GM12878 (cell line): ENCODE data around the gene YPEL4. TPM values are rescaled to one million over a fixed set of nuclear protein-coding genes. Genes with fewer than 3 reads are reported as not detected.

Experiments
- ATAC-seq: fragments of 200-7000 bp; cut with Tn5 transposase; 3 replicates; pipeline ENCODE4 v1.9.1; 2020; ENCODE audit warnings: mild to moderate bottlenecking, moderate library complexity
- BruUV-seq: library from RNA; stranded (reverse); fragments of 400-500 nt; replicated peaks from 2 replicates; lab custom pipeline; 2021; lab: Mats Ljungman, UMichigan
- CTCF ChIA-PET: fragments of 300-600 bp; sonication (Branson Sonifier 250); formaldehyde crosslinking; extraction: SDS; loops from one replicate; lab custom pipeline; 2021; ENCODE audit warnings: inconsistent platforms; lab: Yijun Ruan, JAX
- POLR2A ChIA-PET: fragments of 350-600 bp; formaldehyde crosslinking; extraction: SDS; loops from one replicate; lab custom pipeline; 2021; ENCODE audit warnings: inconsistent platforms; lab: Charles Lee
- RAD21 ChIA-PET: fragments of 300-600 bp; sonication (Branson Sonifier 250); formaldehyde crosslinking; loops from one replicate; lab custom pipeline; 2023; ENCODE audit warnings: antibody characterized with exemption; ENCODE audit not compliant: unreplicated experiment; lab: Charles Lee
- SMC1A ChIA-PET: fragments of 300-600 bp; sonication (Branson Sonifier 250); formaldehyde crosslinking; loops from one replicate; lab custom pipeline; 2023; ENCODE audit not compliant: unreplicated experiment, uncharacterized antibody; lab: Charles Lee
- DNase-seq: peaks from one replicate; pipeline ENCODE4 v3.0.0-alpha.2; 2011; ENCODE audit warnings: low read depth, low spot score
- FAIRE-seq: peaks from 3 replicates; lab custom pipeline; 2011; peaks lifted over from hg19 to GRCh38; lab: Jason Lieb, UNC
- H2AFZ ChIP-seq: 2 replicates; pipeline ENCODE4 v1.6.0; 2011; ENCODE audit warnings: low read depth, low read length, control low read depth; ENCODE audit not compliant: control insufficient read depth
- H3K27ac ChIP-seq: 2 replicates; pipeline ENCODE4 v1.5.1; 2011; ENCODE audit warnings: control low read depth; ENCODE audit not compliant: control insufficient read depth, insufficient read depth
- H3K27me3 ChIP-seq, 2 experiments: replicated peaks in 1 of 2; 2 replicates each; pipeline versions ENCODE4 v1.6.0 to v1.6.1; 2011; ENCODE audit warnings: low read length in 1 of 2; ENCODE audit not compliant: control insufficient read depth in 2 of 2, insufficient read depth in 2 of 2
- H3K36me3 ChIP-seq, 2 experiments: 2 replicates each; pipeline ENCODE4 v1.5.1; 2011; ENCODE audit warnings: low read length in 1 of 2; ENCODE audit not compliant: control insufficient read depth in 2 of 2, insufficient read depth in 2 of 2
- H3K4me1 ChIP-seq: 2 replicates; pipeline ENCODE4 v1.6.1; 2011; ENCODE audit warnings: mild to moderate bottlenecking, low read length, moderate library complexity, mixed read lengths; ENCODE audit not compliant: control insufficient read depth, insufficient read depth
- H3K4me2 ChIP-seq: 2 replicates; pipeline ENCODE4 v1.6.0; 2011; ENCODE audit warnings: control low read depth; ENCODE audit not compliant: control insufficient read depth, insufficient read depth
- H3K4me3 ChIP-seq: fragments of 200-600 bp; sonication (generic); 2 replicates; pipeline ENCODE4 v1.5.1; 2016
- H3K79me2 ChIP-seq: 2 replicates; pipeline ENCODE4 v1.6.0; 2011; ENCODE audit warnings: low read length; ENCODE audit not compliant: control insufficient read depth, insufficient read depth
- H3K9ac ChIP-seq: 2 replicates; pipeline ENCODE4 v1.8.0; 2011; ENCODE audit warnings: low read length, control low read depth, mixed read lengths; ENCODE audit not compliant: control insufficient read depth, insufficient read depth
- H3K9me3 ChIP-seq: replicated peaks from 3 replicates; pipeline ENCODE4 v1.5.1; 2011; ENCODE audit warnings: mild to moderate bottlenecking, low read length; ENCODE audit not compliant: control insufficient read depth, insufficient read depth
- H4K20me1 ChIP-seq: 2 replicates; pipeline ENCODE4 v1.6.0; 2011; ENCODE audit not compliant: control insufficient read depth, insufficient read depth
- ATF7 ChIP-seq: fragments of 450-650 bp; IDR thresholded peaks from 2 replicates; pipeline ENCODE4 v1.6.1; 2016; ENCODE audit warnings: low read depth, mild to moderate bottlenecking
- CBX5 ChIP-seq: sonication (generic); IDR thresholded peaks from 2 replicates; pipeline ENCODE4 v1.6.1; 2016; ENCODE audit warnings: low read depth, moderate library complexity, mild to moderate bottlenecking, inconsistent platforms
- CHD1 ChIP-seq: IDR thresholded peaks from 2 replicates; pipeline ENCODE4 v1.6.1; 2012; ENCODE audit warnings: low read depth, low read length, improper control_type of control experiment
- CHD2 ChIP-seq: IDR thresholded peaks from 2 replicates; pipeline ENCODE4 v1.6.1; 2011; ENCODE audit warnings: low read depth, low read length, improper control_type of control experiment, borderline replicate concordance
- CREB1 ChIP-seq: IDR thresholded peaks from 2 replicates; pipeline ENCODE4 v1.6.1; 2012; ENCODE audit warnings: low read depth, mild to moderate bottlenecking, inconsistent platforms
- JUNB ChIP-seq: IDR thresholded peaks from 2 replicates; pipeline ENCODE4 v1.6.1; 2016; ENCODE audit warnings: antibody characterized with exemption, mild to moderate bottlenecking
- RAD21 ChIP-seq: IDR thresholded peaks from 2 replicates; pipeline ENCODE4 v1.6.1; 2011; ENCODE audit warnings: mild to moderate bottlenecking, low read depth, low read length, moderate library complexity; ENCODE audit not compliant: insufficient read depth
- SIX5 ChIP-seq: IDR thresholded peaks from 2 replicates; pipeline ENCODE4 v1.6.1; 2011; ENCODE audit warnings: mild to moderate bottlenecking, low read depth, low read length, moderate library complexity; ENCODE audit not compliant: severe bottlenecking
- STAT3 ChIP-seq: IDR thresholded peaks from 2 replicates; pipeline ENCODE4 v1.6.1; 2011; ENCODE audit warnings: low read depth, low read length, improper control_type of control experiment
- TCF3 ChIP-seq: IDR thresholded peaks from 2 replicates; pipeline ENCODE4 v1.6.1; 2012; ENCODE audit warnings: low read depth, mild to moderate bottlenecking, low read length, borderline replicate concordance; ENCODE audit not compliant: insufficient read depth
- ZNF207 ChIP-seq: fragments of 450-650 bp; IDR thresholded peaks from 2 replicates; pipeline ENCODE4 v1.6.1; 2014; ENCODE audit warnings: antibody characterized with exemption, mild to moderate bottlenecking, borderline replicate concordance
- ZNF274 ChIP-seq: IDR thresholded peaks from one replicate; pipeline ENCODE4 v1.8.0; 2011; ENCODE audit not compliant: insufficient read length, insufficient read depth
- WGBS: methylation state at CpG from one replicate; pipeline ENCODE4 v1.1.6; 2016; ENCODE audit warnings: low lambda C conversion rate; ENCODE audit not compliant: insufficient replicate concordance, insufficient coverage; ENCODE audit errors: missing lambda C conversion rate; 5-methylcytosine and 5-hydroxymethylcytosine counted together
- in situ Hi-C: fragments of 300-500 bp; cut with MboI; formaldehyde crosslinking; loops from 9 replicates; pipeline ENCODE4 v1.14.3; 2018; ENCODE audit warnings: mixed read lengths
- intact Hi-C: fragments of 100-400 bp; cut with micrococcal nuclease; formaldehyde crosslinking; loops from one replicate; pipeline ENCODE4 v1.14.2; 2022; ENCODE audit not compliant: unreplicated experiment
- polyA plus RNA-seq, 11 experiments: library from polyadenylated mRNA; depleted of rRNA in 4 of 11; unstranded in 6 of 11; stranded (reverse) in 5 of 11; fragments of >200 nt; fragmentation: Nextera tagmentation in 4 of 11; fragmentation: Illumina TruSeq in 1 of 11; extraction: Ambion mirVana in 4 of 11; extraction: Trizol in 1 of 11; gene quantifications; 1 replicate in 1 of 11; 2 replicates in 10 of 11; pipeline versions ENCODE4 v1.2.1 to v1.2.3, GENCODE V29; 2011 to 2016; ENCODE audit warnings: inconsistent platforms in 2 of 11, missing spikeins in 2 of 11, low read depth in 1 of 11
- total RNA-seq, 4 experiments: library from RNA; depleted of rRNA in 3 of 4; stranded (reverse); fragments of >200 nt in 3 of 4; fragmentation: Illumina TruSeq in 1 of 4; extraction: Trizol in 1 of 4; gene quantifications; 2 replicates each; pipeline versions ENCODE4 v1.2.1 to v1.2.3, GENCODE V29; 2013 to 2021
- TF ChIP-seq, protein P1 (sequence below): fragments of 150-350 bp; IDR thresholded peaks from 2 replicates; pipeline ENCODE4 v1.6.1; 2016; ENCODE audit warnings: low read depth, low read length
- TF ChIP-seq, protein P2 (sequence below): fragments of 450-650 bp; formaldehyde crosslinking; IDR thresholded peaks from 2 replicates; pipeline ENCODE4 v1.5.0; 2022; ENCODE audit warnings: mild to moderate bottlenecking, missing genetic modification characterization
- TF ChIP-seq, protein P3 (sequence below): fragments of 450-650 bp; IDR thresholded peaks from 2 replicates; pipeline ENCODE4 v1.6.1; 2017; ENCODE audit warnings: mild to moderate bottlenecking

YPEL4 gene
- total and polyA plus RNA-seq, 10 of the 15 experiments (the other 5 are each of a cell fraction or from before 2014, with no cell fraction given), result 0.07 to 0.50 (median 0.13) TPM; not detected in 5

DNA sequence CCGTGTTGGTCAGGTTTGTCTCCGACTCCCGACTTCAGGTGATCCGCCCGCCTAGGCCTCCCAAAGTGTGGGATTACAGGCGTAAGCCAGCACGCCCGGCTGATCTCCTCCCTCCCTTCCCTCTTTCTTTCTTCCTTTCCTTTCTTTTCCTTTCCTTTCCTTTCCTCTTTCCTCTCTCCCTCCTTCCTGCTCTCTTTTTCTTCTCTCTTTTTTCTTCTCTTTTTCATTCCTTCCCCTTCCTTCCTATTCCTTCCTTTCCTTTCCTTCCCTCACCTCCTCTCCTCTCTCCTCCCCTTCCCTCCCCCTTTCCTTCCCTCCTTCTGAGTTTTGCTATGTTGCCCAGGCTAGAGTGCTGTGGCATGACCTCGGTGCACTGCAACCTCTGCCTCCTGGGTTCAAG, 14.3 kb upstream of the YPEL4 start:
- Histone ChIP-seq H2AFZ (no peak overlapping the region), H3K27ac (no peak overlapping the region), H4K20me1 (no peaks in the 10 kb centered on the region), H3K79me2 (peaks cover 17% of the 10 kb centered on the region), H3K4me3 (no peak overlapping the region), H3K9ac (no peak overlapping the region), H3K9me3 (no peaks in the 10 kb centered on the region), H3K27me3 (no peaks in the 10 kb centered on the region), H3K4me1 (0 out of 2 replicates have a peak, but pooled peaks cover 2% of the 10 kb centered on the region), H3K4me2 (no peak overlapping the region), H3K36me3 (peaks cover 9 to 10% of the 10 kb centered on the region in 2 experiments; a peak in 3 of 4 replicates)
- ChIA-PET RAD21 (interaction anchor here (0.7 kb wide), 1 partner anchor 852 kb away, joined by 3 read pairs; no protein-coding TSS in a partner anchor), CTCF (no interaction called here), SMC1A (interaction anchor here (1.1 kb wide), 1 partner anchor 95 kb away, joined by 3 read pairs; no protein-coding TSS in a partner anchor), POLR2A (no interaction called here)
- no TSS peak for BruUV-seq
- intact Hi-C loops, result loop anchor here (5.0 kb wide), 1 partner anchor 623 kb away; no protein-coding TSS in a partner anchor
- in situ Hi-C loops, result loop anchor here (5.0 to 10.0 kb wide), 2 partner anchors 138 to 861 kb away; no protein-coding TSS in a partner anchor
- no peak for ATAC-seq
- 82% methylated on average over 9 of the region's 9 CpGs for WGBS
- no peak for FAIRE-seq
- no peak for DNase-seq
- TF ChIP-seq CHD2, result no peak
- TF ChIP-seq SIX5, result no peak
- no peak for TF ChIP-seq STAT3
- no peak for TF ChIP-seq CBX5
- TF ChIP-seq CREB1, result no peak
- TF ChIP-seq CHD1, result no peak
- TF ChIP-seq, protein P1, sequence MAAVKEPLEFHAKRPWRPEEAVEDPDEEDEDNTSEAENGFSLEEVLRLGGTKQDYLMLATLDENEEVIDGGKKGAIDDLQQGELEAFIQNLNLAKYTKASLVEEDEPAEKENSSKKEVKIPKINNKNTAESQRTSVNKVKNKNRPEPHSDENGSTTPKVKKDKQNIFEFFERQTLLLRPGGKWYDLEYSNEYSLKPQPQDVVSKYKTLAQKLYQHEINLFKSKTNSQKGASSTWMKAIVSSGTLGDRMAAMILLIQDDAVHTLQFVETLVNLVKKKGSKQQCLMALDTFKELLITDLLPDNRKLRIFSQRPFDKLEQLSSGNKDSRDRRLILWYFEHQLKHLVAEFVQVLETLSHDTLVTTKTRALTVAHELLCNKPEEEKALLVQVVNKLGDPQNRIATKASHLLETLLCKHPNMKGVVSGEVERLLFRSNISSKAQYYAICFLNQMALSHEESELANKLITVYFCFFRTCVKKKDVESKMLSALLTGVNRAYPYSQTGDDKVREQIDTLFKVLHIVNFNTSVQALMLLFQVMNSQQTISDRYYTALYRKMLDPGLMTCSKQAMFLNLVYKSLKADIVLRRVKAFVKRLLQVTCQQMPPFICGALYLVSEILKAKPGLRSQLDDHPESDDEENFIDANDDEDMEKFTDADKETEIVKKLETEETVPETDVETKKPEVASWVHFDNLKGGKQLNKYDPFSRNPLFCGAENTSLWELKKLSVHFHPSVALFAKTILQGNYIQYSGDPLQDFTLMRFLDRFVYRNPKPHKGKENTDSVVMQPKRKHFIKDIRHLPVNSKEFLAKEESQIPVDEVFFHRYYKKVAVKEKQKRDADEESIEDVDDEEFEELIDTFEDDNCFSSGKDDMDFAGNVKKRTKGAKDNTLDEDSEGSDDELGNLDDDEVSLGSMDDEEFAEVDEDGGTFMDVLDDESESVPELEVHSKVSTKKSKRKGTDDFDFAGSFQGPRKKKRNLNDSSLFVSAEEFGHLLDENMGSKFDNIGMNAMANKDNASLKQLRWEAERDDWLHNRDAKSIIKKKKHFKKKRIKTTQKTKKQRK, result no peak
- no peak for TF ChIP-seq ZNF274
- TF ChIP-seq, protein P2, sequence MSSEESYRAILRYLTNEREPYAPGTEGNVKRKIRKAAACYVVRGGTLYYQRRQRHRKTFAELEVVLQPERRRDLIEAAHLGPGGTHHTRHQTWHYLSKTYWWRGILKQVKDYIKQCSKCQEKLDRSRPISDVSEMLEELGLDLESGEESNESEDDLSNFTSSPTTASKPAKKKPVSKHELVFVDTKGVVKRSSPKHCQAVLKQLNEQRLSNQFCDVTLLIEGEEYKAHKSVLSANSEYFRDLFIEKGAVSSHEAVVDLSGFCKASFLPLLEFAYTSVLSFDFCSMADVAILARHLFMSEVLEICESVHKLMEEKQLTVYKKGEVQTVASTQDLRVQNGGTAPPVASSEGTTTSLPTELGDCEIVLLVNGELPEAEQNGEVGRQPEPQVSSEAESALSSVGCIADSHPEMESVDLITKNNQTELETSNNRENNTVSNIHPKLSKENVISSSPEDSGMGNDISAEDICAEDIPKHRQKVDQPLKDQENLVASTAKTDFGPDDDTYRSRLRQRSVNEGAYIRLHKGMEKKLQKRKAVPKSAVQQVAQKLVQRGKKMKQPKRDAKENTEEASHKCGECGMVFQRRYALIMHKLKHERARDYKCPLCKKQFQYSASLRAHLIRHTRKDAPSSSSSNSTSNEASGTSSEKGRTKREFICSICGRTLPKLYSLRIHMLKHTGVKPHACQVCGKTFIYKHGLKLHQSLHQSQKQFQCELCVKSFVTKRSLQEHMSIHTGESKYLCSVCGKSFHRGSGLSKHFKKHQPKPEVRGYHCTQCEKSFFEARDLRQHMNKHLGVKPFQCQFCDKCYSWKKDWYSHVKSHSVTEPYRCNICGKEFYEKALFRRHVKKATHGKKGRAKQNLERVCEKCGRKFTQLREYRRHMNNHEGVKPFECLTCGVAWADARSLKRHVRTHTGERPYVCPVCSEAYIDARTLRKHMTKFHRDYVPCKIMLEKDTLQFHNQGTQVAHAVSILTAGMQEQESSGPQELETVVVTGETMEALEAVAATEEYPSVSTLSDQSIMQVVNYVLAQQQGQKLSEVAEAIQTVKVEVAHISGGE (CRISPR knock-in tag), result no peak
- TF ChIP-seq, protein P3, sequence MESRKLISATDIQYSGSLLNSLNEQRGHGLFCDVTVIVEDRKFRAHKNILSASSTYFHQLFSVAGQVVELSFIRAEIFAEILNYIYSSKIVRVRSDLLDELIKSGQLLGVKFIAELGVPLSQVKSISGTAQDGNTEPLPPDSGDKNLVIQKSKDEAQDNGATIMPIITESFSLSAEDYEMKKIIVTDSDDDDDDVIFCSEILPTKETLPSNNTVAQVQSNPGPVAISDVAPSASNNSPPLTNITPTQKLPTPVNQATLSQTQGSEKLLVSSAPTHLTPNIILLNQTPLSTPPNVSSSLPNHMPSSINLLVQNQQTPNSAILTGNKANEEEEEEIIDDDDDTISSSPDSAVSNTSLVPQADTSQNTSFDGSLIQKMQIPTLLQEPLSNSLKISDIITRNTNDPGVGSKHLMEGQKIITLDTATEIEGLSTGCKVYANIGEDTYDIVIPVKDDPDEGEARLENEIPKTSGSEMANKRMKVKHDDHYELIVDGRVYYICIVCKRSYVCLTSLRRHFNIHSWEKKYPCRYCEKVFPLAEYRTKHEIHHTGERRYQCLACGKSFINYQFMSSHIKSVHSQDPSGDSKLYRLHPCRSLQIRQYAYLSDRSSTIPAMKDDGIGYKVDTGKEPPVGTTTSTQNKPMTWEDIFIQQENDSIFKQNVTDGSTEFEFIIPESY, result no peak
- TF ChIP-seq TCF3, result no peak
- TF ChIP-seq JUNB, result no peak
- TF ChIP-seq RAD21, result no peak
- no peak for TF ChIP-seq ZNF207
- TF ChIP-seq ATF7, result no peak
